HT1080 (cell line): ENCODE data around the gene PRPF39. TPM values are rescaled to one million over a fixed set of nuclear protein-coding genes. Genes with fewer than 3 reads are reported as not detected.
"Not testable (repeated sequence)": the region's sequence is repeated elsewhere in the genome, so short reads cannot be mapped to it uniquely, and the experiment has no call there.

Source experiments
- DNase-seq: peaks from one replicate; pipeline ENCODE4 v3.0.0-alpha.2; 2015; ENCODE audit warnings: low read depth
- polyA plus RNA-seq, 2 experiments: library from polyadenylated mRNA; depleted of rRNA; stranded (reverse); fragments of >200 nt; gene quantifications; 2 replicates each; pipeline ENCODE4 v1.2.3, GENCODE V29; 2015
- total RNA-seq: library from RNA; depleted of rRNA; stranded (reverse); fragments of >200 nt; shearing (Covaris generic); gene quantifications from 2 replicates; pipeline ENCODE4 v1.2.3, GENCODE V29; 2014; rRNA removed

The PRPF39 gene
- total RNA-seq = 22.8 and 26.8 TPM in 2 replicates
- 11.6 and 14.6 TPM in 2 replicates for polyA plus RNA-seq (2015; cell fraction: cytosol; rRNA removed)
- 104 TPM in 2 replicates for polyA plus RNA-seq (2015; cell fraction: nucleus; rRNA removed)

- peak; percentile 88 for DNase-seq
Measured at GRCh38 chr14:45083976-45084722, at the start of gene PRPF39. TSS of gene PRPF39 (plus strand) at chr14:45084116. CDS start at chr14:45095240, 11,124 bp downstream.

GRCh38 chr14:45034730-45035129, 49.2 kb upstream of the PRPF39 start:
- no peak for DNase-seq

- no peak for DNase-seq
Measured at GRCh38 chr14:45038256-45038655, 45.7 kb upstream of the PRPF39 start.

GRCh38 chr14:45038865-45039264, 45.1 kb upstream of the PRPF39 start:
- DNase-seq = no peak

GRCh38 chr14:45039390-45039789, 44.5 kb upstream of the PRPF39 start:
- DNase-seq = no peak

GRCh38 chr14:45041641-45042040, 42.3 kb upstream of the PRPF39 start:
- DNase-seq = no peak

GRCh38 chr14:45044638-45045037, 39.3 kb upstream of the PRPF39 start:
- no peak for DNase-seq

- no peak for DNase-seq
Measured at GRCh38 chr14:45048385-45048784, 35.5 kb upstream of the PRPF39 start.

- no peak for DNase-seq
Measured at GRCh38 chr14:45051180-45051579, 32.7 kb upstream of the PRPF39 start.

GRCh38 chr14:45051896-45052295, 32.0 kb upstream of the PRPF39 start:
- DNase-seq = no peak

- DNase-seq = no peak
Measured at GRCh38 chr14:45057349-45057748, 26.6 kb upstream of the PRPF39 start.

- DNase-seq = no peak
Measured at GRCh38 chr14:45057881-45058364, 26.0 kb upstream of the PRPF39 start.

- DNase-seq = no peak
Measured at GRCh38 chr14:45060551-45060950, 23.4 kb upstream of the PRPF39 start.

- no peak for DNase-seq
Measured at GRCh38 chr14:45065540-45065939, 18.4 kb upstream of the PRPF39 start.

GRCh38 chr14:45065956-45066355, 18.0 kb upstream of the PRPF39 start:
- DNase-seq = no peak

- DNase-seq = no peak
Measured at GRCh38 chr14:45066667-45067066, 17.2 kb upstream of the PRPF39 start.

GRCh38 chr14:45068396-45068795, 15.5 kb upstream of the PRPF39 start:
- DNase-seq = no peak

- peak; percentile 22 for DNase-seq
Measured at GRCh38 chr14:45070215-45070614, 13.7 kb upstream of the PRPF39 start.

GRCh38 chr14:45072126-45072525, 11.8 kb upstream of the PRPF39 start:
- no peak for DNase-seq

- no peak for DNase-seq
Measured at GRCh38 chr14:45073231-45073879, 10.6 kb upstream of the PRPF39 start.

- no peak for DNase-seq
Measured at GRCh38 chr14:45078323-45078722, 5.6 kb upstream of the PRPF39 start.

- not testable (repeated sequence) for DNase-seq
Measured at GRCh38 chr14:45080416-45080968, 3.4 kb upstream of the PRPF39 start.
